ENCODE measurements around the gene TMX4.

- TF ChIP-seq CTCF (IDR thresholded peaks at IDR 0.05) (no peak), POLR2A (IDR thresholded peaks at IDR 0.05) (no peak)
Measured at GRCh38 chr20:7940341-7940740, 79.2 kb downstream of the TMX4 start, which contains the start of gene HAO1.

Data from tibial nerve (tissue), 3 donors.